Aorta (tissue), 5 donors: ENCODE results near the gene TLE7. TPM values are rescaled to one million over a fixed set of nuclear protein-coding genes. Genes with fewer than 3 reads are reported as not detected.

Source experiments
- ATAC-seq: fragments of 200-7000 bp; cut with Tn5 transposase; one replicate; pipeline ENCODE4 v1.9.1; 2022; ENCODE audit warnings: moderate library complexity; ENCODE audit not compliant: low FRiP score
- DNase-seq, 2 donors: peaks; one replicate each; pipeline ENCODE4 v3.0.0-alpha.2; 2020
- H3K27ac ChIP-seq, 2 donors: one replicate each; pipeline ENCODE4 v1.5.1; 2013; ENCODE audit warnings: low read length in 2 of 2, mild to moderate bottlenecking in 2 of 2, moderate library complexity in 2 of 2, control low read depth in 1 of 2, inconsistent platforms in 1 of 2, low read depth in 1 of 2
- H3K27me3 ChIP-seq, 2 donors: one replicate each; pipeline ENCODE4 v1.6.1; 2013; ENCODE audit warnings: control low read depth in 1 of 2, low read length in 1 of 2, mild to moderate bottlenecking in 1 of 2, moderate library complexity in 1 of 2; ENCODE audit not compliant: insufficient read depth in 2 of 2, control insufficient read depth in 1 of 2
- H3K36me3 ChIP-seq, 2 donors: one replicate each; pipeline ENCODE4 v1.6.1; 2013; ENCODE audit warnings: control low read depth in 1 of 2, low read length in 1 of 2, mild to moderate bottlenecking in 1 of 2; ENCODE audit not compliant: insufficient read depth in 2 of 2, control insufficient read depth in 1 of 2
- H3K4me1 ChIP-seq, 2 donors: one replicate each; pipeline ENCODE4 v1.6.1; 2013; ENCODE audit warnings: low read length in 2 of 2, control low read depth in 1 of 2, mild to moderate bottlenecking in 1 of 2, moderate library complexity in 1 of 2; ENCODE audit not compliant: insufficient read depth in 2 of 2, control insufficient read depth in 1 of 2
- H3K4me3 ChIP-seq, 2 donors: one replicate each; pipeline ENCODE4 v1.5.1; 2013; ENCODE audit warnings: low read length in 2 of 2, control low read depth in 1 of 2, mild to moderate bottlenecking in 1 of 2
- H3K9me3 ChIP-seq: one replicate; pipeline ENCODE4 v1.6.1; 2013; ENCODE audit warnings: mild to moderate bottlenecking, low read length; ENCODE audit not compliant: control insufficient read depth
- WGBS, 2 donors: extraction: QIAGEN DNeasy Blood & Tissue Kit; methylation state at CpG; one replicate each; pipeline ENCODE4 v1.1.7; 2013; 5-methylcytosine and 5-hydroxymethylcytosine counted together
- intact Hi-C, 2 donors: fragments of 100-400 bp; cut with DNase I; formaldehyde crosslinking; loops; one replicate each; pipeline versions ENCODE4 v1.14.2 to v1.15.0; 2022
- long read RNA-seq, 2 donors: library from polyadenylated mRNA; unstranded; transcript quantifications; one replicate each; pipeline ENCODE4 v2.0.0, GENCODE V29; 2020 to 2021
- polyA plus RNA-seq, 2 donors: library from polyadenylated mRNA; stranded (reverse); fragments of 200-250 nt; gene quantifications; one replicate each; pipeline ENCODE4 v1.2.3, GENCODE V29; 2013
- total RNA-seq, 2 donors: library from RNA; stranded (reverse); fragmentation: NEBNext Ultra II Directional; extraction: Animal tissue kit (Norgen Biotek cat#: 25700); gene quantifications; one replicate each; pipeline ENCODE4 v1.2.1, GENCODE V29; 2021
- donor health status: healthy with polysubstance abuse.
- donor health status: Bipolar disorder and iron deficiency.
- donor health status: DM: no; HTN: no; CAD: no.
- donor health status: DM: no; HTN: no; CAD: no.
- donor health status: DM: yes; HTN: yes; CAD: no.

Gene TLE7
- total RNA-seq (not detected), polyA plus RNA-seq (not detected)
- long read RNA-seq, donor 1 = 0 reads
- long read RNA-seq, donor 2 = 0 reads

DNA sequence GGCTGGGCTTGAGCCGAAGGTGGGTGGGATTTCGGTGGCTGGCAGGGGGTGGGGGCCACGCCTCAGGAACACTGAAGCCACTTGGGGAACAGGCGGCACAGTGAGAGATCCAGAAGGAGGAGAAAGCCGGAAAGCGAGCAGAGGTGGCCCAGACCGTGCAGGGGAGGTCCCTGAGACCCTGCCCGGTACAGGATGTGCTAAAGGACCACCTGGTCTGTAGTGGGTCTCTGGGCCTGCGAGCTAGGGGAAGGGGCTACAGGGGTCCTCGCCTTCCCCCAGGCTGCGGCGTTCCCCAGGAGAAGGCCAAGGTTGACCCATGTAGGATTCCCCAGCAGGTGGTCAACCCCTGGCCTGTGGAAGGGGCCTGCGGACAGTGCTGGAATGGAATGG lies at the start of gene TLE7:
Gene TLE7, minus strand, starts transcription at position 4 of the 390 bp plus-strand sequence. CDS start 8,730 bp downstream, outside the sequence.
- ATAC-seq = no peak
- H3K4me1 ChIP-seq = no peaks in the 10 kb centered on the region
- H3K27me3 ChIP-seq = no peaks in the 10 kb centered on the region
- no peak within 1 kb of the TSS for H3K27ac ChIP-seq
- no peaks in the 10 kb centered on the region for H3K36me3 ChIP-seq
- intact Hi-C loops = no loop called here
- 82 to 84% methylated on average over 13 of the region's 13 CpGs for WGBS, 2 donors
- DNase-seq = no peak
- H3K4me3 ChIP-seq = no peak within 1 kb of the TSS
- H3K9me3 ChIP-seq = peaks cover 8% of the 10 kb centered on the region

- DNase-seq (no peak), ATAC-seq (no peak)
- intact Hi-C loops = loop anchor here in 1 of 2 donors (5.0 kb wide), 1 partner anchor 39 kb away; no protein-coding TSS in a partner anchor
- H3K36me3 ChIP-seq = no peaks in the 10 kb centered on the region
- no peaks in the 10 kb centered on the region for H3K4me1 ChIP-seq
- H3K27ac ChIP-seq = no peak overlapping the region
- 47 to 54% methylated on average over 3 of the region's 3 CpGs for WGBS, 2 donors
- no peaks in the 10 kb centered on the region for H3K27me3 ChIP-seq
- no peak overlapping the region for H3K4me3 ChIP-seq
- H3K9me3 ChIP-seq = no peaks in the 10 kb centered on the region
Measured at GRCh38 chr16:71491054-71491453, 49.2 kb upstream of the TLE7 start.

GRCh38 chr16:71490361-71490760 lies 48.5 kb upstream of the TLE7 start:
- Histone ChIP-seq H3K4me3 (no peak overlapping the region), H3K9me3 (no peaks in the 10 kb centered on the region), H3K4me1 (no peaks in the 10 kb centered on the region), H3K27me3 (no peaks in the 10 kb centered on the region), H3K27ac (no peak overlapping the region), H3K36me3 (no peaks in the 10 kb centered on the region)
- DNase-seq (no peak), ATAC-seq (no peak)
- intact Hi-C loops = loop anchor here in 1 of 2 donors (5.0 kb wide), 1 partner anchor 38 kb away; no protein-coding TSS in a partner anchor

GRCh38 chr16:71489122-71489521 lies 47.3 kb upstream of the TLE7 start, which contains the start of gene ZNF19:
TSS of gene ZNF19 (minus strand) at chr16:71489324. CDS start at chr16:71482114, 7,210 bp downstream.
- H3K36me3 ChIP-seq = no peaks in the 10 kb centered on the region
- H3K27me3 ChIP-seq = no peaks in the 10 kb centered on the region
- H3K4me3 ChIP-seq = no peak within 1 kb of the TSS
- H3K27ac ChIP-seq = no peak within 1 kb of the TSS
- no peaks in the 10 kb centered on the region for H3K4me1 ChIP-seq
- intact Hi-C loops = no loop called here
- WGBS, 2 donors = 87 to 88% methylated on average over 22 of the region's 22 CpGs
- DNase-seq (no peak), ATAC-seq (no peak)
- H3K9me3 ChIP-seq = no peaks in the 10 kb centered on the region

GRCh38 chr16:71484006-71484893 lies 42.4 kb upstream of the TLE7 start:
- H3K36me3 ChIP-seq = no peaks in the 10 kb centered on the region
- no peaks in the 10 kb centered on the region for H3K4me1 ChIP-seq
- ATAC-seq (peak; percentile 96), DNase-seq (peak; percentile 92)
- intact Hi-C loops = loop anchor here (1.0 kb wide), 1 partner anchor 22 kb away; the partner anchor contains the start of gene ZNF23 (in 2 of the 2)
- WGBS, 2 donors = 0 to 1% methylated on average over 44 of the region's 44 CpGs
- peak overlapping the region; percentile 70 to 98 for H3K27ac ChIP-seq
- H3K9me3 ChIP-seq = no peaks in the 10 kb centered on the region
- no peaks in the 10 kb centered on the region for H3K27me3 ChIP-seq
- H3K4me3 ChIP-seq = peak overlapping the region; percentile 63 to 85

DNA sequence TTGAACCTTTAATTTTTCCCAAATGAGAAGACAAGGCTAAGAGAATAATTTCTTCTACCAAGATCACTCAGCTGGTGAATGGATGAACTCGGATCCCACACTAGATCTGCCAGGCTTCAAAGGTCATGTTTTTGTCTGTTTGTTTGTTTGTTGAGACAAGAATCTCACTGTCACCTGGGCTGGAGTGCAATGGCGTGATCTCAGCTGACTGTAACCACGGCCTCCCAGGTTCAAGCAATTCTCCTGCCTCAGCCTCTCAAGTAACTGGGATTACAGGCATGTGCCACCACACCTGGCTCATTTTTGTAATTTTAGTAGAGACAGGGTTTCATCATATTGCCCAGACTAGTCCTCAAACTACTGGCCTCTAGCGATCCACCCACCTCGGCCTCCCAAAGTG lies 40.7 kb upstream of the TLE7 start:
- H3K4me3 ChIP-seq = no peak overlapping the region
- H3K36me3 ChIP-seq = peaks cover 0 to 8% of the 10 kb centered on the region in 2 donors
- 89 to 90% methylated on average over 5 of the region's 5 CpGs for WGBS, 2 donors
- H3K9me3 ChIP-seq = no peaks in the 10 kb centered on the region
- H3K27me3 ChIP-seq = no peaks in the 10 kb centered on the region
- DNase-seq = no peak
- no peaks in the 10 kb centered on the region for H3K4me1 ChIP-seq
- ATAC-seq = no peak
- no peak overlapping the region for H3K27ac ChIP-seq
- intact Hi-C loops = no loop called here

- H3K27ac ChIP-seq = no peak overlapping the region
- ATAC-seq (no peak), DNase-seq (no peak)
- intact Hi-C loops = no loop called here
- H3K4me3 ChIP-seq = no peak overlapping the region
- H3K4me1 ChIP-seq = no peaks in the 10 kb centered on the region
- peaks cover 6 to 13% of the 10 kb centered on the region in 2 donors for H3K36me3 ChIP-seq
- 93 to 97% methylated on average over 2 of the region's 2 CpGs for WGBS, 2 donors
- no peaks in the 10 kb centered on the region for H3K27me3 ChIP-seq
- no peaks in the 10 kb centered on the region for H3K9me3 ChIP-seq
Measured at GRCh38 chr16:71480956-71481355, 39.1 kb upstream of the TLE7 start.

DNA sequence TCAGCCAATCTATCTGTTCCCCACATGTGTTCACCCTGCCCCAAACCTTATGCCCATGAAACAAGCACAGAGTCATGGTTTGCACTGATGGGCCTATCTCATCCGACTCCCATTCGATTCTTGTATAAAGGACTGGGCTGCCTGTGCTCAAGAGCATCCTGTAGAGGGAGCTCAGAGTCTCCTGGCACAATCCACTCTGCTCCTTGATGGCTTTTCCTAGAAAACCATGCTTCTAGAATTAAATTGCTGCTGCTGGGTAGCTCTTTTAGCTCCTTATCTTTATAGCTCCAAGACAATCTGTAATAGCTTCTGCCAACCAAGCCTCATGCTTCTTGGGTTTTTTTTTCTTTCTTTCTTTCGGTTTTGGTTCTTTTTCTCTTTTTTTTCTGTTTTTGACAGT lies 37.6 kb upstream of the TLE7 start:
- Histone ChIP-seq H3K4me3 (no peak overlapping the region), H3K27ac (no peak overlapping the region), H3K36me3 (peaks cover 11 to 21% of the 10 kb centered on the region in 2 donors), H3K9me3 (no peaks in the 10 kb centered on the region), H3K27me3 (no peaks in the 10 kb centered on the region), H3K4me1 (no peaks in the 10 kb centered on the region)
- intact Hi-C loops = no loop called here
- WGBS, 2 donors = 38 to 39% methylated on average over 3 of the region's 3 CpGs
- no peak for DNase-seq
- ATAC-seq = no peak
